ENCODE data around the gene JOSD1.

DNA sequence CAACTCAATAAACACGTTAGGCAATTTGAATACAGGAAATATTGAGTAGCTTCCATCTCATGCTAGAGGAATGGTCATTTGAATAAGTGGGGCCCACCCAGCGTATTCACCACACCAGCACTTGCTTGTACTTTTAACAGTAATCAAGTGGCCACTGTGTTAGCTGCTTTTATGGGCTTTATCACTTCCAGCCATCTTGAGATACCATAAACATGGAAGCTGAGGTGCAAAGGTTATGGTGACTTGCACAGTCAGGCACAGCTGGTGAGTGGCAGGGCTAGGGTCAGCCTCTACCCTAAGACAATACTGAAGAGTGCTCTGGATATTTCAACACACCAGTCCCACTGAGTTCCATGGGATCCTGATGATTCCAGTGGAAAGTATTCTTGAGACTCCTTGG is 6.7 kb downstream of the JOSD1 start:
- TF ChIP-seq SREBF2 (IDR thresholded peaks at IDR 0.05; ENCODE audit: low read length) (no peak), YY1 (IDR thresholded peaks at IDR 0.05; ENCODE audit: low read depth, low read length) (no peak), BRCA1 (IDR thresholded peaks at IDR 0.05; ENCODE audit: low read depth, low read length) (no peak), SMC3 (IDR thresholded peaks at IDR 0.05; ENCODE audit: borderline replicate concordance, low read length) (no peak), NFYA (IDR thresholded peaks at IDR 0.05; ENCODE audit: borderline replicate concordance, low read depth, low read length) (no peak)
- TF ChIP-seq, protein P1, sequence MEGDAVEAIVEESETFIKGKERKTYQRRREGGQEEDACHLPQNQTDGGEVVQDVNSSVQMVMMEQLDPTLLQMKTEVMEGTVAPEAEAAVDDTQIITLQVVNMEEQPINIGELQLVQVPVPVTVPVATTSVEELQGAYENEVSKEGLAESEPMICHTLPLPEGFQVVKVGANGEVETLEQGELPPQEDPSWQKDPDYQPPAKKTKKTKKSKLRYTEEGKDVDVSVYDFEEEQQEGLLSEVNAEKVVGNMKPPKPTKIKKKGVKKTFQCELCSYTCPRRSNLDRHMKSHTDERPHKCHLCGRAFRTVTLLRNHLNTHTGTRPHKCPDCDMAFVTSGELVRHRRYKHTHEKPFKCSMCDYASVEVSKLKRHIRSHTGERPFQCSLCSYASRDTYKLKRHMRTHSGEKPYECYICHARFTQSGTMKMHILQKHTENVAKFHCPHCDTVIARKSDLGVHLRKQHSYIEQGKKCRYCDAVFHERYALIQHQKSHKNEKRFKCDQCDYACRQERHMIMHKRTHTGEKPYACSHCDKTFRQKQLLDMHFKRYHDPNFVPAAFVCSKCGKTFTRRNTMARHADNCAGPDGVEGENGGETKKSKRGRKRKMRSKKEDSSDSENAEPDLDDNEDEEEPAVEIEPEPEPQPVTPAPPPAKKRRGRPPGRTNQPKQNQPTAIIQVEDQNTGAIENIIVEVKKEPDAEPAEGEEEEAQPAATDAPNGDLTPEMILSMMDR (IDR thresholded peaks at IDR 0.05 in 2 of 3, conservative IDR thresholded peaks at IDR 0.05 in 1 of 3; ENCODE audit: control insufficient read depth in 2 of 3, extremely low read depth in 1 of 3, insufficient read depth in 1 of 3, low read depth in 3 of 3, low read length in 3 of 3), result no peak
- TF ChIP-seq, protein P2, sequence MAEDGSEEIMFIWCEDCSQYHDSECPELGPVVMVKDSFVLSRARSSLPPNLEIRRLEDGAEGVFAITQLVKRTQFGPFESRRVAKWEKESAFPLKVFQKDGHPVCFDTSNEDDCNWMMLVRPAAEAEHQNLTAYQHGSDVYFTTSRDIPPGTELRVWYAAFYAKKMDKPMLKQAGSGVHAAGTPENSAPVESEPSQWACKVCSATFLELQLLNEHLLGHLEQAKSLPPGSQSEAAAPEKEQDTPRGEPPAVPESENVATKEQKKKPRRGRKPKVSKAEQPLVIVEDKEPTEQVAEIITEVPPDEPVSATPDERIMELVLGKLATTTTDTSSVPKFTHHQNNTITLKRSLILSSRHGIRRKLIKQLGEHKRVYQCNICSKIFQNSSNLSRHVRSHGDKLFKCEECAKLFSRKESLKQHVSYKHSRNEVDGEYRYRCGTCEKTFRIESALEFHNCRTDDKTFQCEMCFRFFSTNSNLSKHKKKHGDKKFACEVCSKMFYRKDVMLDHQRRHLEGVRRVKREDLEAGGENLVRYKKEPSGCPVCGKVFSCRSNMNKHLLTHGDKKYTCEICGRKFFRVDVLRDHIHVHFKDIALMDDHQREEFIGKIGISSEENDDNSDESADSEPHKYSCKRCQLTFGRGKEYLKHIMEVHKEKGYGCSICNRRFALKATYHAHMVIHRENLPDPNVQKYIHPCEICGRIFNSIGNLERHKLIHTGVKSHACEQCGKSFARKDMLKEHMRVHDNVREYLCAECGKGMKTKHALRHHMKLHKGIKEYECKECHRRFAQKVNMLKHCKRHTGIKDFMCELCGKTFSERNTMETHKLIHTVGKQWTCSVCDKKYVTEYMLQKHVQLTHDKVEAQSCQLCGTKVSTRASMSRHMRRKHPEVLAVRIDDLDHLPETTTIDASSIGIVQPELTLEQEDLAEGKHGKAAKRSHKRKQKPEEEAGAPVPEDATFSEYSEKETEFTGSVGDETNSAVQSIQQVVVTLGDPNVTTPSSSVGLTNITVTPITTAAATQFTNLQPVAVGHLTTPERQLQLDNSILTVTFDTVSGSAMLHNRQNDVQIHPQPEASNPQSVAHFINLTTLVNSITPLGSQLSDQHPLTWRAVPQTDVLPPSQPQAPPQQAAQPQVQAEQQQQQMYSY (CRISPR knock-in tag; IDR thresholded peaks at IDR 0.05), result no peak
